Epithelial cell of proximal tubule (primary cell): ENCODE measurements around the gene CUX1. TPM values are rescaled to one million over a fixed set of nuclear protein-coding genes. Genes with fewer than 3 reads are reported as not detected.

Experiments used
- DNase-seq: peaks from one replicate; pipeline ENCODE4 v3.0.0-alpha.2; 2011; ENCODE audit warnings: low read depth
- H3K4me3 ChIP-seq: 2 replicates; pipeline ENCODE4 v1.5.1; 2011; ENCODE audit warnings: low read depth, mild to moderate bottlenecking, low read length
- CTCF ChIP-seq: conservative IDR thresholded peaks from 2 replicates; pipeline ENCODE4 v1.5.1; 2012; ENCODE audit warnings: low read depth, mild to moderate bottlenecking, low read length
- total RNA-seq: library from RNA; depleted of rRNA; stranded (reverse); fragments of >200 nt; gene quantifications from 2 replicates; pipeline ENCODE4 v1.2.3, GENCODE V29; 2015

CUX1 gene
- total RNA-seq, 1 donor from 2014 or later: 37.3 TPM

GRCh38 chr7:101937717-101938514 lies 120.5 kb downstream of the CUX1 start:
- DNase-seq: no peak
- no peak overlapping the region for H3K4me3 ChIP-seq
- no peak for TF ChIP-seq CTCF

GRCh38 chr7:101939136-101939695 lies 121.8 kb downstream of the CUX1 start:
- TF ChIP-seq CTCF: no peak
- H3K4me3 ChIP-seq: no peak overlapping the region
- no peak for DNase-seq

- no peak for TF ChIP-seq CTCF
- no peak for DNase-seq
- no peak overlapping the region for H3K4me3 ChIP-seq
Observed at GRCh38 chr7:101940151-101940550, 122.7 kb downstream of the CUX1 start.

- H3K4me3 ChIP-seq: no peak overlapping the region
- TF ChIP-seq CTCF: no peak
- DNase-seq: no peak
Observed at GRCh38 chr7:101940830-101941229, 123.4 kb downstream of the CUX1 start.

- DNase-seq: peak; percentile 66
- no peak overlapping the region for H3K4me3 ChIP-seq
- TF ChIP-seq CTCF: no peak
Observed at GRCh38 chr7:101941481-101942383, 124.3 kb downstream of the CUX1 start.

- H3K4me3 ChIP-seq: no peak overlapping the region
- TF ChIP-seq CTCF: no peak
Observed at GRCh38 chr7:101942603-101943210, 125.3 kb downstream of the CUX1 start.

More at GRCh38 chr7:101942603-101943210, 125.3 kb downstream of the CUX1 start:
- DNase-seq: no peak
